Naive thymus-derived CD8-positive, alpha-beta T cell (primary cell): ENCODE results near the gene EXD3. TPM values are rescaled to one million over a fixed set of nuclear protein-coding genes. Genes with fewer than 3 reads are reported as not detected.
"Not testable (repeated sequence)": the region's sequence is repeated elsewhere in the genome, so short reads cannot be mapped to it uniquely, and the experiment has no call there.

Experiments
- ATAC-seq, 2 donors: fragments of 150-1000 bp; cut with Tn5 transposase in 1 of 2; sonication (Bioruptor Pico), chemical (Tn5 transposase) in 1 of 2; 1 replicate in 1 of 2; 2 replicates in 1 of 2; pipeline ENCODE4 v1.10.0; 2021; ENCODE audit warnings: mild to moderate bottlenecking in 2 of 2, moderate library complexity in 2 of 2
- POLR2A ChIA-PET: fragments of 350-600 bp; sonication (Branson Sonifier 250); formaldehyde crosslinking; loops from one replicate; lab custom pipeline; 2021; ENCODE audit warnings: antibody characterized with exemption; lab: Charles Lee
- DNase-seq, 10 donors: peaks; one replicate each; pipeline versions ENCODE4 v3.0.0 to v3.0.0-alpha.2; 2020 to 2022
- H3K27ac Mint-ChIP-seq, 10 donors: one replicate each; pipeline ENCODE4 v1.8.0; 2020 to 2022; ENCODE audit warnings: mild to moderate bottlenecking in 10 of 10, mixed read lengths in 10 of 10, moderate library complexity in 4 of 10, inconsistent platforms in 1 of 10
- H3K27me3 Mint-ChIP-seq, 5 donors: one replicate each; pipeline ENCODE4 v1.8.0; 2021 to 2022; ENCODE audit warnings: mixed read lengths in 5 of 5
- H3K36me3 Mint-ChIP-seq, 3 donors: one replicate each; pipeline ENCODE4 v1.8.0; 2020 to 2022; ENCODE audit warnings: mixed read lengths in 3 of 3, mild to moderate bottlenecking in 2 of 3, inconsistent platforms in 1 of 3
- H3K4me1 Mint-ChIP-seq, 4 donors: one replicate each; pipeline ENCODE4 v1.8.0; 2021 to 2022; ENCODE audit warnings: mixed read lengths in 4 of 4
- H3K4me3 Mint-ChIP-seq, 10 donors: one replicate each; pipeline ENCODE4 v1.8.0; 2020 to 2022; ENCODE audit warnings: mild to moderate bottlenecking in 10 of 10, mixed read lengths in 10 of 10, moderate library complexity in 6 of 10, inconsistent platforms in 1 of 10
- H3K9me3 Mint-ChIP-seq, 9 donors: one replicate each; pipeline ENCODE4 v1.8.0; 2020 to 2022; ENCODE audit warnings: mixed read lengths in 9 of 9, mild to moderate bottlenecking in 3 of 9, inconsistent platforms in 1 of 9, moderate library complexity in 1 of 9
- polyA plus RNA-seq, 3 donors: library from polyadenylated mRNA; unstranded; fragments of 300-500 nt; fragmentation: Illumina TruSeq; gene quantifications; one replicate each; pipeline ENCODE4 v1.2.3, GENCODE V29; 2021
- total RNA-seq, 8 experiments: library from RNA in 2 of 8; stranded (reverse) in 2 of 8; gene quantifications; one replicate each; pipeline ENCODE4 v1.2.3 and lab custom pipeline; 2021 to 2026

EXD3 gene
- total and polyA plus RNA-seq, 5 experiments from 2014 or later, result 2.6 to 28.3 (median 4.3) TPM

DNA sequence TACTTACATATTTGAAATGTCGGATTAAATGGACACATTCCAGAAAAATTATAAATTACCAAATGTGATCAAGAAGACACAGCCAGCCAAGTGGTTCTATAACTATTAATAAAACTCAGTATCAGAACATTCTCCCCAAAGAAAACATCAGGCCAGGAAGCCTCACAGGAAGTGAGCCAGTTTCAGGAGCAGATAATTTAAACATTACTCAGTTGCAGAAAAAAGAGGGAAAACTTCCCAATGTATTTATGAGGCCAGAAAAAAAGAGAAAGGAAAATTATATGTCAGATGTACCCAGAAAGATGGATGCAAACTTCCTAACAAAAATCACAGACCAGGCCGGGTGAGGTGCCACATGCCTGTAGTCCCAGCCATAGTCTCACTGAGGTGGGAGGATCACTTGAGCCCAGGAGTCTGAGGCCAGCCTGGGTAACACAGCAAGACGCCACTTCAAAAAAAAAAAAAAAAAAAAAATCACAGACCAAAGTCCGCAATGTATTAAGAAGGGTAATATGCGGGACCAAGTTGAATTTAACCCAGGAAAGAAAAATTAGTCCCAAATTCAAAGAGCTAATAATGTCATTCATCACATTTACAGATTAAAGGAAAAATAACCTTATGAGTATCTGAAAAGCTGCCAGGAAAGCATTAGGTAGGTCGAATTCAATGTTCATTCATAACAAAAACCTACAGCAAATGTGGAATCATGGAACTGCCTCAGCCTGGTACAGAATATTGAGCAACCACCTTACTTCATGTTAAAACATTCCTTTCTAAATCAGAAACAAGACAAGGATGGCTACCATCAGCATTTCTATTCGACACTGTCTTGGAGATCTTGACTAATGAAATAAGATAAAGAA is 83.7 kb downstream of the EXD3 start:
- ATAC-seq (no peak), DNase-seq (no peak)
- peak overlapping the region in 1 of 10 donors; percentile 63 for H3K27ac Mint-ChIP-seq
- POLR2A ChIA-PET, result interaction anchor here (0.7 kb wide), 1 partner anchor 151 kb away, joined by 5 read pairs; no protein-coding TSS in a partner anchor
- no peaks in the 10 kb centered on the region for H3K27me3 Mint-ChIP-seq
- peaks cover 5 to 12% (median 11%) of the 10 kb centered on the region in 3 donors for H3K36me3 Mint-ChIP-seq
- H3K4me3 Mint-ChIP-seq, result no peak overlapping the region
- H3K9me3 Mint-ChIP-seq, result peaks cover 0 to 16% (median 3%) of the 10 kb centered on the region in 9 donors
- peaks cover 0 to 5% (median 2%) of the 10 kb centered on the region in 4 donors for H3K4me1 Mint-ChIP-seq

DNA sequence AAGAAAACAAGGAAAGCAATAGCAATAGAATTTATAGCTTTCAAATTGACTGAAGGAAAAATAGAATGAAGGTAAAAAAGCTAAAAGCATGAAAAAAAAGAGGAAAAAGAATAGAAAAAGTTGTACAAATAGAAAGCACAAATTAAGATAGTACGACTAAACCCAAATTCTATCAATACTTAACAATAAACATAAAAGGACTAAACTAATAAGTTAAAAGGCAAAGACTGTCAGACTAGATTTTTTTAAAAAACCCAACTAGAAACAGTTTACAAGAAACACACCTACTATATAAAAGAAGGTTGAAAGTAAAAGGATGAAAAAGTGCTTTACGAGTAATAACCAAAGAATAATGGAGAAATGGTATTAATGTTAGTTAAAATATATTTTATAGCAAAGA is 86.2 kb downstream of the EXD3 start:
- Mint-ChIP-seq H3K4me1 (peaks cover 0 to 5% (median 2%) of the 10 kb centered on the region in 4 donors), H3K9me3 (peaks cover 0 to 16% (median 3%) of the 10 kb centered on the region in 9 donors), H3K4me3 (no peak overlapping the region), H3K36me3 (peaks cover 6 to 12% (median 11%) of the 10 kb centered on the region in 3 donors), H3K27me3 (no peaks in the 10 kb centered on the region), H3K27ac (no peak overlapping the region)
- POLR2A ChIA-PET, result interaction anchor here (0.7 kb wide), 1 partner anchor 215 kb away, joined by 4 read pairs; no protein-coding TSS in a partner anchor
- ATAC-seq (no peak), DNase-seq (no peak)

DNA sequence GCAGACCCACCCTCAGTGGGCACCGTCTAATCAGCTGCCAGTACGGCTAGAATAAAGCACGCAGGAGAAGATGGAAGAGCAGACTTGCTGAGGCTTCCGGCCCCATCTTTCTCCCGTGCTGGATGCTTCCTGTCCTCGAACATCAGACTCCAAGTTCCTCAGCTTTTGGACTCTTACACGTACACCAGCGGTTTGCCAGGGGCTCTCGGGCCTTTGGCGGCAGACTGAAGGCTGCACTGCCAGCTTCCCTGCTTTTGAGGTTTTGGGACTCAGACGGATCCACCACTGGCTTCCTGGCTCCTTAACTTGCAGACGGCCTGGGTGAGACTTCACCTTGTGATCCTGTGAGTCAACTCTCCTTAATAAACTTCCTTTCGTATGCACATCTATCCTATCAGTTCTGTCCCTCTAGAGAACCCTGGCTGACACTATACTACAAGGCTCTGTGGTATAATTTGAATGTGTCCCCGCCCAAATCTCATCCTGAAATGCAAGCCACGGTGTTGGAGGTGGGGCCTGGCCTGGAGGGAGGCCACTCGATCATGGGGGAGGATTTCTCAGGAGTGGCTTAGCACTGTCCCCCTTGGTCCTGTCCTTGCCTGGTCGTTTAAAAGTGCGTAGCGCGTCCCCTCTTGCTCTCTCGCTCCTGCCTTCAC is 89.8 kb downstream of the EXD3 start:
- POLR2A ChIA-PET, result no interaction called here
- peak overlapping the region in 1 of 10 donors; percentile 40 for H3K27ac Mint-ChIP-seq
- H3K27me3 Mint-ChIP-seq, result no peaks in the 10 kb centered on the region

DNA sequence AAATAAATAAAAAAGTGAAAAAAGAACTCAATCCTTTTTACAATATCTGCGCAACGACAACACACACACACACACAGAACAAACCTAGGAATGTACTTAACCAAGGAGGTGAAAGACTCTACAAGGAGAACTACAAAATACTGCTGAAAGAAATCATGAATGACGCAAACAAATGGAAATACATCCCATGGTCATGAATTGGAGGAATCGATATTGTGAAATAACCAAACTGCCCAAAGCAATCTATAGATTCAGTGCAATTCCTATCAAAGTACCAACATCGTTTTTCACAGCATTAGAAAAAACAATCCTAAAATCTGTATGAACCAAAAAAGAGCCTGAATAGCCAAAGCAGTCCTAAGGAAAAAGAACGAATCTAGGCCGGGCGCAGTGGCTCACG is 91.0 kb downstream of the EXD3 start:
- no peak for ATAC-seq
- H3K9me3 Mint-ChIP-seq, result peaks cover 0 to 14% (median 3%) of the 10 kb centered on the region in 9 donors

More for the DNA sequence above, 89.8 kb downstream of the EXD3 start:
- H3K36me3 Mint-ChIP-seq, result peaks cover 6 to 12% (median 11%) of the 10 kb centered on the region in 3 donors
- H3K4me1 Mint-ChIP-seq, result peaks cover 0 to 3% (median 1%) of the 10 kb centered on the region in 4 donors
- DNase-seq (no peak), ATAC-seq (no peak)
- H3K9me3 Mint-ChIP-seq, result peaks cover 0 to 16% (median 3%) of the 10 kb centered on the region in 9 donors
- no peak overlapping the region for H3K4me3 Mint-ChIP-seq

DNA sequence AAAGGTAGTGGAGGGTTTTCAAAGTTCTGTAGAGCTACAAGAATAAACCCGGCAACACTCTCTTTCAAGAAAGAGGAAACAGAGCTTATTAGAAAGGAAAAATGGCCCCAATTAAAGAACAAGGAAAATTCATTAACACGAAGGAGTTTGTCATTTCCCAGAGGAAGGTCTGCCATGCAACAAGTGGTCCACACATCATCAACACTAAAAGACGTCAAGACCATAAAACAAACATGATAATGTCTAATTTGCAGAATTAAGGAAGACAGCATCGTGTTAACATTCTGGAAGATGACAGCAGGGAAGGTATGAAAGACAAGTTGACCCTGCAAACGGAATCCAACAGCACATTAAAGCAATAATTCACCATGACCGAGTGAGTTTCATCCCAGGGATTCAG is 92.3 kb downstream of the EXD3 start:
- POLR2A ChIA-PET, result no interaction called here

More for the DNA sequence above, 91.0 kb downstream of the EXD3 start:
- POLR2A ChIA-PET, result no interaction called here
- Mint-ChIP-seq H3K36me3 (peaks cover 6 to 10% (median 9%) of the 10 kb centered on the region in 3 donors), H3K27me3 (peaks cover 0 to 4% (median under 1%) of the 10 kb centered on the region in 5 donors), H3K4me3 (no peak overlapping the region), H3K27ac (no peak overlapping the region), H3K4me1 (peaks cover 0 to 4% (median 3%) of the 10 kb centered on the region in 4 donors)
- no peak for DNase-seq

DNA sequence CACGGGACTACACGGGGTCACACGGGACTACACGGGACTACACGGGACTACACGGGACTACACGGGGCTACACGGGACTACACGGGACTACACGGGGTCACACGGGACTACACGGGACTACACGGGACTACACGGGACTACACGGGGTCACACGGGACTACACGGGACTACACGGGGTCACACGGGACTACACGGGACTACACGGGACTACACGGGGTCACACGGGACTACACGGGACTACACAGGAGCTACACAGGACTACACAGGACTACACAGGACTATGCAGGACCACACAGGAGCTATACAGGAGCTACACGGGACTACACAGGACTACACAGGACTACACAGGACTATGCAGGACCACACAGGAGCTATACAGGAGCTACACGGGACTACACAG is 93.4 kb downstream of the EXD3 start:
- POLR2A ChIA-PET, ATAC-seq, H3K27ac Mint-ChIP-seq, H3K36me3 Mint-ChIP-seq, H3K9me3 Mint-ChIP-seq, H3K4me3 Mint-ChIP-seq, DNase-seq: not testable (repeated sequence)
- H3K4me1 Mint-ChIP-seq, result peaks cover 5 to 17% (median 11%) of the 10 kb centered on the region in 4 donors
- H3K27me3 Mint-ChIP-seq, result peaks cover 0 to 14% (median 3%) of the 10 kb centered on the region in 5 donors

More for the DNA sequence above, 92.3 kb downstream of the EXD3 start:
- Mint-ChIP-seq H3K27me3 (peaks cover 0 to 11% (median 3%) of the 10 kb centered on the region in 5 donors), H3K4me1 (peaks cover 5 to 16% (median 11%) of the 10 kb centered on the region in 4 donors), H3K27ac (peak overlapping the region in 1 of 10 donors; percentile 23), H3K4me3 (no peak overlapping the region), H3K36me3 (peaks cover under 1 to 5% (median 3%) of the 10 kb centered on the region in 3 donors), H3K9me3 (peaks cover 0 to 4% (median under 1%) of the 10 kb centered on the region in 9 donors)
- DNase-seq, result no peak
- no peak for ATAC-seq

DNA sequence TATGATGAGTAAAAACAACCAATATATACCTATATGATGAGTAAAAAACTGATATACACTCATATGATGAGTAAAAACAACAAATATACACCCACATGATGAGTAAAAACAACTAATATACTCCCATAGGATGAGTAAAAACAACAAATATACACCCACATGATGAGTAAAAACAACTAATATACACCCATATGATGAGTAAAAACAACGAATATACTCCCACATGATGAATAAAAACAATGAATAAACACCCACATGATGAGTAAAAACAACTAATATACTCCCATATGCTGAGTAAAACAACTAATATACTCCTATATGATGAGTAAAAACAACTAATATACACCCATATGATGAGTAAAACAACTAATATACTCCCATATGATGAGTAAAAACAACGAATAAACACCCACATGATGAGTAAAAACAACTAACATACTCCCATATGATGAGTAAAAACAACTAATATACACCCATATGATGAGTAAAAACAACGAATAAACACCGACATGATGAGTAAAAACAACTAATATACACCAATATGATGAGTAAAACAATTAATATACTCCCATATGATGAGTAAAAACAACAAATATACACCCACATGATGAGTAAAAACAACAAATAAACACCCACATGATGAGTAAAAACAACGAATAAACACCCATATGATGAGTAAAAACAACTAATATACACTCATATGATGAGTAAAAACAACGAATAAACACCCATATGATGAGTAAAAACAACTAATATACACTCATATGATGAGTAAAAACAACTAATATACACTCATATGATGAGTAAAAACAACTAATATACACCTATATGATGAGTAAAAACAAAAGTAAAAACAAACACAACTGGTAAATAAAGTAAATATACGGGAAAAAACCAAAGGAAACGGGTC is 95.1 kb downstream of the EXD3 start:
- POLR2A ChIA-PET, H3K4me3 Mint-ChIP-seq, ATAC-seq, H3K36me3 Mint-ChIP-seq, H3K9me3 Mint-ChIP-seq: not testable (repeated sequence)
- H3K27ac Mint-ChIP-seq, result peak overlapping the region in 1 of 10 donors; percentile 80
- H3K27me3 Mint-ChIP-seq, result peaks cover 0 to 17% (median 3%) of the 10 kb centered on the region in 5 donors
- peak in 1 of 10 donors; percentile 65 for DNase-seq
- peaks cover 5 to 17% (median 11%) of the 10 kb centered on the region in 4 donors for H3K4me1 Mint-ChIP-seq

DNA sequence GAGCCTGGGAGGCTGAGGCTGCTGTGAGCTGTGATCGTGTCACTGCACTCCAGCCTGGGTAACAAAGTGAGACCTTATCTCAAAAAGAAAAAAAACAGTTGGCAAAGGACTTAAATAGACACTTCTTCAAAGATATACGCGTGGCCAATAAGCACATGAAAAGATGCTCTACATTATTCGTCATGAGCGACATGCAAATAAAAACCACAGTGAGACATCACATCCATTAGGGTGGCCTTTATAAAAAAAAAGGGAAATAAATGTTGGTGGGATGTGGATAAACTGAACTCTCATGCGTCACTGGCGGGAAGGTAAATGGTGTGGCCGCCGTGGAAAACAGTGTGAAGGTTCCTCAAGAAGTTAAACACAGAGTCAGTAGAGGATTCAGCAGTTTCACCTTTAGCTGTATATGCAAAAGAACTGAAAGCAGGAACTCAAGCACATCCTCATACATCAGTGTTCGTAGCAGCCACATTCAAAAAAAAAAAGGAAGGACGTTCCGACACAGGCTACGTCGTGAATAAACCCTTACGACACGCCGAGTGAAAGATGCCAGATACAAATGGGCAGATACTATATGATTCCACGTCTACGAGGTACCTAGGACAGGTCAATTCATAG is 96.4 kb downstream of the EXD3 start:
- Mint-ChIP-seq H3K4me1 (peaks cover 6 to 18% (median 11%) of the 10 kb centered on the region in 4 donors), H3K4me3 (peak overlapping the region in 9 of 10 donors; percentile 14 to 87 (median 65)), H3K36me3 (no peaks in the 10 kb centered on the region), H3K9me3 (peaks cover 0 to 4% (median 0%) of the 10 kb centered on the region in 9 donors), H3K27ac (peak overlapping the region in 7 of 10 donors; percentile 7 to 83 (median 30)), H3K27me3 (peaks cover 0 to 17% (median 3%) of the 10 kb centered on the region in 5 donors)
- DNase-seq, result no peak
- peak; percentile 84 to 91 for ATAC-seq
- POLR2A ChIA-PET, result interaction anchor here (1.0 kb wide), 1 partner anchor 10 kb away, joined by 4 read pairs; no protein-coding TSS in a partner anchor

DNA sequence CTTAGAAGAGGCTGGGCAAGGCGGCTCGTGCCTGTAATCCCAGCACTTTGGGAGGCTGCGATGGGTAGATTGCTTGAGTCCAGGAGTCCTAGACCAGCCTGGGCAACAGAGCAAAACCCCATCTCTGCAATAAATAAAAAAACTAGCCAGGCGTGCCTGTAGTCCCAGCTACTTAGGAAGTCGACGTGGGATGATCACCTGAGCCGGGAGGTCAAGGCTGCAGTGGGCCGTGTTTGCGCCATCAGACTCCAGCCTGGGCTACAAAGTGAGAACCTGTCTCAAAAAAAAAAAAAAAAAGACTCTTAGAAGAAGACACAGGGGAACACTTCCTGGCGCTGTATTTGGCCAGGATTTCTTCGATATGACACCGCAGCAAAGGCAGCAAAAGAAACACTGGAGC is 97.2 kb downstream of the EXD3 start:
- no peak overlapping the region for H3K4me3 Mint-ChIP-seq
- H3K4me1 Mint-ChIP-seq, result peaks cover 6 to 18% (median 12%) of the 10 kb centered on the region in 4 donors
- H3K36me3 Mint-ChIP-seq, result no peaks in the 10 kb centered on the region
- ATAC-seq, result no peak
- peaks cover 0 to 4% (median 0%) of the 10 kb centered on the region in 9 donors for H3K9me3 Mint-ChIP-seq
- peak overlapping the region in 1 of 10 donors; percentile 80 for H3K27ac Mint-ChIP-seq
- no peak for DNase-seq
- POLR2A ChIA-PET, result interaction anchor here (0.7 kb wide), 2 partner anchors 19 to 563 kb away, joined by 4 to 5 read pairs; no protein-coding TSS in a partner anchor
- H3K27me3 Mint-ChIP-seq, result peaks cover 0 to 17% (median 3%) of the 10 kb centered on the region in 5 donors

DNA sequence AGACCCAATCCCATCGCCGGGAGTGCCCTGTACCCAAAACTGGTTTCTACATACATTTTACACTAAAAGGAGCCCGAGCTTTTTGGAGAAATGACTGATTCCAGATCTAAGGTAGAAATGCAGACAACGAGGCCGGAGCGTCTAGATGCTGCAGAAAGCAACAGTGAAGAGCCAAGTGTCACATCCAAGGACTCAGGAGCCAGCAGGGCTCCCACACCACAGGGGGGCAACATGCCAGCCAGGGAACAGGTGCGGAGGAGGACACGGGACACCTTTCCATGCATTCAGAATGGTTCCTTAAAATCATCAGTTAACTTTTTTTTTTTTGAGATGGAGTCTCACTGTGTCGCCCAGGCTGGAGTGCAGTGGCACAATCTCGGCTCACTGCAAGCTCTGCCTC is 97.8 kb downstream of the EXD3 start:
- no peaks in the 10 kb centered on the region for H3K36me3 Mint-ChIP-seq

More for the DNA sequence above, 97.8 kb downstream of the EXD3 start:
- ATAC-seq (no peak), DNase-seq (no peak)
- Mint-ChIP-seq H3K4me3 (no peak overlapping the region), H3K27ac (no peak overlapping the region), H3K4me1 (peaks cover 9 to 23% (median 16%) of the 10 kb centered on the region in 4 donors), H3K27me3 (peaks cover 0 to 17% (median 3%) of the 10 kb centered on the region in 5 donors), H3K9me3 (peaks cover 0 to 4% (median 0%) of the 10 kb centered on the region in 9 donors)
- POLR2A ChIA-PET, result interaction anchor here (0.7 kb wide), 1 partner anchor 562 kb away, joined by 5 read pairs; no protein-coding TSS in a partner anchor
